HG02610 (cell line): ENCODE data around the gene TEF.

ENCODE experiments used
- ATAC-seq: cut with Tn5 transposase; IDR thresholded peaks from one replicate; pipeline ENCODE4 v1.9.1; 2021; ENCODE audit warnings: mild to moderate bottlenecking, moderate library complexity; ENCODE audit not compliant: unreplicated experiment

The TEF gene

GRCh38 chr22:41353862-41354575, 27.7 kb upstream of the TEF start:
- ATAC-seq, result no peak

- no peak for ATAC-seq
Observed at GRCh38 chr22:41354979-41355378, 26.8 kb upstream of the TEF start.

DNA sequence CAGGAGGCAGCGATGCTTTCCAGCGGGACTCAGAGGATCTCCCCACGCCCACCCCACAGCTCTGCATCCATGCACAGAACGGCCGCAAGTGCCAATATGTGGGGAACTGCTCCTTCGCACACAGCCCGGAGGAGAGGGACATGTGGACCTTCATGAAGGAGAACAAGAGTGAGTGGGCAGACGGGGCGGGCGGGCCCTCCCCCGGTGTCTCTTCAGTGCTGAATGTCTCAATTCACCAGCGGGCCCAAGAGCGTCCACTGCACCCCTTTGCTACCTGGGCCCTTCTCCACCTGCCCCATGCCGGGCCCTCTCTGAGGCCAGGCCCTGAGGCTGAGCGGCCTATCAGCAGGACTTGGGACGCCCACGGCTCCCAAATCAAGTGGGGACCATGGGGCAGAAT, 25.8 kb upstream of the TEF start:
- ATAC-seq, result no peak

DNA sequence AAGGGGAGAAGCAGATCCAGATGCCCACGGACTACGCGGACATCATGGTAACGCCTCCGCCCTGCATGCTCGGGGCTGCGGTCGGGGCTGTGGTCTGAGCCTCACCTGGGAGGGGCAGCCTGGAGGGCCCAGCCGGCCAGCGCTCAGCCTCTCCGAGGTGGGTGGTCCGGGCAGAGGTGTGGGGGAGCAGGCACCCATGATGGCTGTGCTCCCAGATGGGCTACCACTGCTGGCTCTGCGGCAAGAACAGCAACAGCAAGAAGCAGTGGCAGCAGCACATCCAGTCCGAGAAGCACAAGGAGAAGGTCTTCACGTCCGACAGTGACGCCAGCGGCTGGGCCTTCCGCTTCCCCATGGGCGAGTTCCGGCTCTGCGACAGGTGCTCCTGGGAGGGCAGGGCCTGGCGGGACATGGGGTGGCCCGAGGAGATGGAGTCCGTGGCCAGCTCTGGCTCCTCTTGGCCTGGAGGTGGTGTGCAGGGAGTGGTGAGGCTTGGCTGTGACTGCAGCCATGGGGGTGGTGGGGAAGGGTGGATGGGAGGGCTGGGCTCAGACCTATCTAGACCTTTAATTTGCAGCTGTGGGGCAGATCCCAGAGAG, 25.2 kb upstream of the TEF start:
- ATAC-seq, result no peak

- no peak for ATAC-seq
Observed at GRCh38 chr22:41357191-41357590, 24.6 kb upstream of the TEF start.

DNA sequence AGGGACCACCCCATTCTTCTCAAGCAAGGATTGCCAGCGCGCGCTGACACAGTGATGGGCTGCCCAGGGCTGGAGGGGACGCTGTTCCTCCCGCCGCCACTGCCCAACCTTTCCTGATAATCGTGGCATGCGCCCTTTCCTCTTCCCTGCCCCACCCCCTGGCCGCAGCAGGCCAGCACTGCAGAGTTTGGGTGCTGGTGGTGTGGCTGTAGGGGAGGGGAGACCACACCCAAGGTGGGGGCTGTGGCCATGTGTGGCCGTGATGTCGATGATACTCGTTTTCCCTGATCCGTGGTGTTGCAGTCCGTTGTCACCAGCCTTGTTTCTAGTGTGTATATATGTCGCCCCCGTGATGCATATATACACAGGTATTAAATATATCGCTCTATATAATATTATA, 22.8 kb upstream of the TEF start:
- ATAC-seq, result no peak

DNA sequence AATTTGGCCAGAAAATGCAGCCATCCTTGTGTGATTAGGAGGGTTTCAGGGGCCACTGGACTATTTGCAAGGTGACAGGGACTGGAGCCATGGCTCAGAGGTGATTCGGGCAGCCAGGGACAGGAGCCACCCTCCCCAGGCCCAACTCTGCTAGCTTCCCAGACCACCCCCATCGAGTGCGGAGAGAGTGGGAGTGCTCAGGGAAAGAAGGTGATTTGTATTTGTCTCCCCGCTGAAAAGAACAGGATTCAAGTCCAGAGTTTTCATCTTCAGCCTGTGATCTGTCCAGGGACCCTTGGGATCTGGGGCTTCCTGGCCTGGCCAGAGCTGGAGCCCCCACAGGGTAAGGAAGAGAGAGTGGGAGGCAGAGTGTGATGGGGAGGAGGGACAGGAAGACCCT, 22.4 kb upstream of the TEF start:
- no peak for ATAC-seq

- no peak for ATAC-seq
Observed at GRCh38 chr22:41360126-41360525, 21.6 kb upstream of the TEF start.

DNA sequence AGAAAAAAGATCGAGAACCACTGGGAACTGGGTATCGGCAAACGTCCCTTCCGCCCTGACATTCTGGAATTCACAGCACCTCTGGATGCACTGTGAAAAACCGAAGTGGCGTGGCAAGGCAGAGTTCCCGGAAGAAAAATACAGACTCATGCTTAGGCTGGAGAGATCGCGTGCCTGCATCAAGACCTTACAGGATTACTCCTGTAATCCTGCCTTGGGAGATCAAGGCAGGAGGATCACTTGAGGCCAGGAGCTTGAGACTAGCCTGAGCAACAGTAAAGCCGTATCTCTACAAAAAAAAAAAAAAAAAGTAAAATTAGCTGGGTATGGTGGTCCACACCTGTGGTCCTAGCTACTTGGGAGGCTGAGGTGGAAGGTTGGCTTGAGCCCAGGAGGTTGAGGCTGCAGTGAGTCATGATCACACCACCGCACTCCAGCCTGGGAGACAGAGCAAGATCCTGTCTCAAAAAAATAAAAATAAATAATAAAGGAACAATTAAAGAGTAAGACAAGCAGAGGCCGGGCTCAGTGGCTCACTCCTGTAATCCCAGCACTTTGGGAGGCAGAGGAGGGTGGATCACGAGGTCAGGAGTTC, 19.9 kb upstream of the TEF start:
- ATAC-seq, result no peak

DNA sequence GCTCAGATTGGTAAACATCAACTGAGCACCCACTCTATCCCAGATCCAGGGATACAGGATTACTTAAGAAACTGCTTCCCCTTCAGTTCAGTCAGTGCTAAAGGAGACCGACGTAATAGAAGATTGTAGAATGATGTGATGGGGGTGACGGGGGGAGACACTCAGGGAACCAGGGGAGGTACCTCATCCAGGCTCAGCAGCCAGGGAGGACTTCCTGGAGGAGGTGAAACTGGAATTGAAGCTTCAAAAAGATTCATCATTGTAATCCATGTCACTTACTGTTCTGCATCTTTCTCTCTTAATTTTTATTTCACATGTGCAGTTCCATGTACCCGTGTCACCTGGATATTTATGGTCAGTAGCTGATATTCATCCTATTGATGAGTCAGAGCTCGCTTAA, 19.1 kb upstream of the TEF start:
- ATAC-seq, result no peak

DNA sequence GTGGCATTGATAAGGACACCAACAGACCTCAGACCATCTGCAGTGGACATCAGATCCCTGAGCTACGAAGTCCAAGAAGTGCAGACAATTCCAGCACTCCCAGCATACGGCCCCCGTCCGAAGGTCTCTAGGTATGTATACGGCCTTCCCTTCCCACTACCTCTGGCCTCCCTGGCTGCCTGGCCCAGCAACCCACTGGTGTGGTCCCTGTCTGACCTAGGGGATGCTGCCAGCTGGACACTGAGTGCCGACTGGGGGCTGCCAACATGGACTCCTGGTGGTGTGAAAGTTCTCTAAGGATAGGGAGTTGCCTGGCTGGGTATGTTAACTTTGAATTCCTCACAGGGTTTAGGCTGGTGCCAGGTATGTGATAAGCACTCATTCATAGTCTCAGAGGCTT, 17.5 kb upstream of the TEF start:
- no peak for ATAC-seq

DNA sequence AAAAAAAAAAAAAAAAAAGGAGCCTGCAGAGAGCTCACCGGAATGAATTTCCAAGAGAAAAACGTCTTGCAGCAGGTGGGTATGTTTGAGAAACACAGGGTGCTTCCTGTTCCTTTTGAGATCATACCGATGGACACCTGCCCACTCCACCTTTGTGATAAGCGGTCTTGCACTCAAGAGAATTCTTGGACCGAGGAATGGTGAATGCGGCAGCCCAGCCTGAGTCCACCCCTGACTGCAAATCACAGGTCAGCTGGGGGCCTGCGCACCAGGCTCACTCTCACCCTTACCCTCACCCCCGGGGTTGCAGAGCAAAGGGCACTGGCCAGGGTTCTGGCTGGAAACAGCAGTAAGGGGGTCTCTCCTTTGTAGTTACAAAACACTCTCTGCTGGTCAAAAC, 16.8 kb upstream of the TEF start:
- no peak for ATAC-seq

DNA sequence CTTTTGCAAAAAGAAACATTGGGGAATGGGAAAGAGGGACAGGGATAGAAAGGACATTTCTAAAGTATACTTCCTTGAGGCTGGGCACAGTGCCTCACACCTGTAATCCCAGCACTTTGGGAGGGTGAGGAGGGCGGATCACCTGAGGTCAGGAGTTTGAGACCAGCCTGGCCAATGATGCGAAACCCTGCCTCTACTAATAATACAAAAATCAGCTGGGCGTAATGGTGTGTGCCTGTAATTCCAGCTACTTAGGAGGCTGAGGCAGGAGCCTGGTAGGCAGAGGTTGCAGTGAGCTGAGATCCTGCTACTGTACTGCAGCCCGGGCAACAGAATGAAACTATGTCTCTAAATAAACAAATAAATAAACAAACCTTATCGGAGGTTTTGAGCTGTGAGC, 16.3 kb upstream of the TEF start:
- no peak for ATAC-seq

GRCh38 chr22:41366323-41367029, 15.3 kb upstream of the TEF start:
- ATAC-seq, result no peak

DNA sequence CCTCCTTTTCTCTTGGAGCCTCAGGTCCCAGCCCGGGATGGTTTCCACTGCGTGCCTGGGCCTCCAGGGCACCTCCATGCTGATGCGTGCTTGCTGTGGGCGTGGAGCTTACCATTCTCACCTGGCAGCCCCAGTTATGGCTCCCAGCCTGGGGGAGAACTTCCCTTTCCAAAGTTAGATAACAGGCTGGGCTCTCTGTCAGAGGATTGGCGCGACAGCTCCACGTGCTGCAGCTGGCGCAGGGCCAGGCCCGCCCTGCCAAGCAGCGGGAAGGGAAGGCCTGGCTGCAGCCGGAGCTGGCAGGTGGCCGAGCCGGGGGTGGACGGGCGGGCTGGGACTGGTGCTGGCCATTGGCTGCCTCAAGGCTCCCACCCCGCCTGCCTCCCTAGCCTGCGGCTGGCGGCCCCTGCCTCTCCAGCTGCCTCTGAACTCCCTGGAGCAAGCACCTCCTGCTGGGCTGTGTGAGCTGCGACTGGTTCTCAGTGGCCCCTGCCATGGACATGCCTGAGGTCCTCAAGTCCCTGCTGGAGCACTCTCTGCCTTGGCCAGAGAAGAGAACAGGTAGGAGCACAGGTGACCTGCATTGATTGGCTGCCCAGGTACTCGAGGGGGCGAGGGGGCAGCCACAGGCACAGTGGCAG, 14.6 kb upstream of the TEF start:
- ATAC-seq, result no peak

GRCh38 chr22:41367680-41368542, 13.8 kb upstream of the TEF start:
- no peak for ATAC-seq

DNA sequence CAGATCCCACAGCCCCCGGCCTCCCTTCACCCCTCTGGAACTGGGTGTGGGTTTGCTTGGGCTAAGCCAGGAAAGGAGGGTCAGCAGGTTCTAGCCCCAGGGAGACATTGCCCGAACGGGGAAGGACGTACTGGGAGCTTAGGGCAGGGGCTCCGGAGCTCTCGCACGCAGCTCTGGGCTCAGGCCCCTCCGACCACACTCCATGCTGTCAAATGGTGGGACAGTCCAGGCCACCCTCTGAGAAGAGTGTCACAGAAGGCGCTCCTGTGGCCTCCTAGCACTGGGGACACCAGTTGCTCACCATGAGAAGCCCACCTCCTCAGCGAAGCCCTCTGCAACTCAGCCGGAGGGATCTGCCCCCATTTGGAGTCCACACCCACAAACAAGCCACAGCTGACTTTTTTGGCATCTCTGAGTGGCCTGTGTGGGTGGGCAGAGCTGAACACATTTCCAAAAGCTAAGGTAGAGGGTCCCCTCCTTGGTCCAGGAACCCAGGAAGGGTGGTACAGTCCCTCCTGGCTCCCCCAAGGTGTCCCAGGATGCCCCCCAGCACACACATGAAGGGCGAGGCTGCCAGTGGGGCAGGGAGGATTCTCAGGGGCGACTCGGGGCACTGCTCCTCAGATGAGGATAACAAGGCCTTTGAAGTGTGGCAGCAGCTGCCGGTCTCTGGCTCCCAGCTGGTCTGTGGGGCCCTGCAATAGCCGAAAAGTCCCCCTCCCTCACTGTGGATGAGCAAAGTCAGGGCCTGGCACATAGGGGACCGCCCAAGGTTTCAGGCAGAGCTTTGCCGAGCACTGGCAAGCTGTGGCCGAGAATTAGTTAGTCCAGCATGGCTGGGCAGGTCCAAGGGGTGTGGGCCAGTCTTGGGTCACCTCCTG, 13.0 kb upstream of the TEF start:
- no peak for ATAC-seq

- no peak for ATAC-seq
Observed at GRCh38 chr22:41369424-41369745, 12.4 kb upstream of the TEF start.

DNA sequence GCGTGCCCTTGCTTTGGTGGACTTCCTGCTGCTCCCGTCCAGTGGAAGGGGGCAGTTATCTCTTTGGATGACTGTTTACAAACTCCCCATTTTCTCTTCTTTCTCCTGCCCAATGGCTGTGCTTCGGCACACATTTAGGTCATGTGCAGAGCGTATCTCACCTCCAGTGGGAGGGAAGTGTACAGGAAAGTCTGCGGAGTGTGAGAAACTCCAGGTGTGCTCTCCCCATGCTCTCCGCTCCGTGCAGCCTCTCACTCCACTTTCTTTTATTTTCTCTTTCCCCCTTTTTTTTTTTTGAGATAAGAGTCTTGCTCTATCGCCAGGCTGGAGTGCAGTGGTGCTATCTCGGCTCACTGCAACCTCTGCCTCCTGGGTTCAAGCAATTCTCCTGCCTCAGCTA, 11.9 kb upstream of the TEF start:
- no peak for ATAC-seq

DNA sequence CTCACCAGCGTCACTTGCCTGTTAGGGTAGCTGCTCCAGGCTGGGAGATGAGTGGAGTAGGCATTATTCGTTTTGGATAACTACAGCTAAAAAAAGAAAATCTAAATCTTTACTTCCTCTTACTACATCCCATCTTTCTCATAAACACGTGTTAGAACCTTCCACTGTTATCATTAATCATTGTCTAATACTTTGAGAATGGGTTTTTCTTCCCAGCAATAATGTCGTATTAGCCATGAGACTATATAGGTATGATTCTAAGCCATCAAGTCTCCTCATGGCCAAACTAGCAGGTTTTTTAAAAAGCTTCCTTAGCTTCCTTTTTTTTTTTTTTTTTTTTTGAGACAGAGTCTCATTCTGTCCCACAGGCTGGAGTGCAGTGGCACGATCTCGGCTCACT, 3.9 kb upstream of the TEF start:
- no peak for ATAC-seq
